Keratinocyte (primary cell): ENCODE results near the gene CBY2. TPM values are rescaled to one million over a fixed set of nuclear protein-coding genes. Genes with fewer than 3 reads are reported as not detected.
A peak's percentile ranks its signal among the peaks of the same experiment; 100 is the strongest.

Experiments used
- DNase-seq: peaks from one replicate; pipeline ENCODE4 v3.0.0-alpha.2; 2011; ENCODE audit warnings: low read depth, missing footprints, low spot score
- FAIRE-seq: peaks from 2 replicates; lab custom pipeline; 2011; peaks lifted over from hg19 to GRCh38; lab: Jason Lieb, UNC
- H2AFZ ChIP-seq: 2 replicates; pipeline ENCODE4 v1.6.0; 2012; ENCODE audit warnings: low read length, control low read depth, inconsistent platforms; ENCODE audit not compliant: control insufficient read depth
- H3K27ac ChIP-seq: 2 replicates; pipeline ENCODE4 v1.5.1; 2011; ENCODE audit warnings: low read length; ENCODE audit not compliant: control insufficient read depth, insufficient read depth
- H3K27me3 ChIP-seq: 3 replicates; pipeline ENCODE4 v1.6.0; 2011; ENCODE audit warnings: low read length; ENCODE audit not compliant: control insufficient read depth, insufficient read depth; ENCODE audit errors: extremely low read depth
- H3K36me3 ChIP-seq, 2 experiments: 2 replicates in 1 of 2; 3 replicates in 1 of 2; pipeline ENCODE4 v1.5.1; 2011; ENCODE audit warnings: low read length in 2 of 2, mild to moderate bottlenecking in 1 of 2; ENCODE audit not compliant: control insufficient read depth in 2 of 2, insufficient read depth in 2 of 2; ENCODE audit errors: extremely low read depth in 1 of 2
- H3K4me1 ChIP-seq: 3 replicates; pipeline ENCODE4 v1.5.1; 2011; ENCODE audit warnings: low read length; ENCODE audit not compliant: control insufficient read depth, insufficient read depth; ENCODE audit errors: extremely low read depth
- H3K4me2 ChIP-seq: 3 replicates; pipeline ENCODE4 v1.6.0; 2011; ENCODE audit warnings: low read depth, low read length; ENCODE audit not compliant: control insufficient read depth, insufficient read depth; ENCODE audit errors: extremely low read depth
- H3K4me3 ChIP-seq, 3 experiments: fragments of 200-600 bp in 1 of 3; sonication (generic) in 1 of 3; 2 replicates in 2 of 3; 3 replicates in 1 of 3; pipeline ENCODE4 v1.5.1; 2011 to 2016; ENCODE audit warnings: low read length in 3 of 3, mild to moderate bottlenecking in 3 of 3, control low read depth in 2 of 3, inconsistent platforms in 1 of 3, low read depth in 1 of 3, mixed read lengths in 1 of 3, mixed run types in 1 of 3, moderate library complexity in 1 of 3; ENCODE audit not compliant: control insufficient read depth in 2 of 3, insufficient read depth in 2 of 3; ENCODE audit errors: extremely low read depth in 1 of 3
- H3K79me2 ChIP-seq: 2 replicates; pipeline ENCODE4 v1.6.0; 2012; ENCODE audit warnings: low read length; ENCODE audit not compliant: control insufficient read depth, insufficient read depth
- H3K9ac ChIP-seq: 3 replicates; pipeline ENCODE4 v1.6.0; 2011; ENCODE audit warnings: low read length; ENCODE audit not compliant: control insufficient read depth, insufficient read depth; ENCODE audit errors: extremely low read depth
- H3K9me1 ChIP-seq: 3 replicates; pipeline ENCODE4 v1.6.0; 2011; ENCODE audit warnings: low read length; ENCODE audit not compliant: control insufficient read depth, insufficient read depth; ENCODE audit errors: extremely low read depth
- H3K9me3 ChIP-seq: 2 replicates; pipeline ENCODE4 v1.5.1; 2012; ENCODE audit warnings: low read depth, low read length; ENCODE audit not compliant: control insufficient read depth
- H4K20me1 ChIP-seq: 3 replicates; pipeline ENCODE4 v1.6.0; 2011; ENCODE audit warnings: low read length; ENCODE audit not compliant: control insufficient read depth, insufficient read depth; ENCODE audit errors: extremely low read depth
- EZH2 ChIP-seq: IDR thresholded peaks from one replicate; pipeline ENCODE4 v1.6.1; 2012; ENCODE audit warnings: inconsistent platforms, mild to moderate bottlenecking, low read length, moderate library complexity
- dilution Hi-C: fragments of 300-500 bp; cut with MboI; formaldehyde crosslinking; loops from one replicate; pipeline ENCODE4 v1.7.0; 2020; ENCODE audit warnings: low sequenced_read_pairs; ENCODE audit not compliant: extremely low pct_ligation_motif_present
- polyA plus RNA-seq, 5 experiments: library from polyadenylated mRNA; depleted of rRNA in 3 of 5; stranded (reverse) in 3 of 5; stranded (forward) in 1 of 5; unstranded in 1 of 5; fragments of >200 nt; gene quantifications; 1 replicate in 1 of 5; 2 replicates in 3 of 5; 3 replicates in 1 of 5; pipeline versions ENCODE4 v1.2.1 to v1.2.3, GENCODE V29; 2011 to 2012; ENCODE audit warnings: missing spikeins in 2 of 5, low read depth in 1 of 5, low replicate concordance in 1 of 5
- TF ChIP-seq, protein P1 (sequence below), 3 experiments: IDR thresholded peaks in 1 of 3; conservative IDR thresholded peaks in 1 of 3; optimal IDR thresholded peaks in 1 of 3; 2 replicates in 2 of 3; 3 replicates in 1 of 3; pipeline versions ENCODE3 to v1.5.1; 2011; ENCODE audit warnings: low read length in 3 of 3, mild to moderate bottlenecking in 3 of 3, moderate library complexity in 2 of 3, control low read depth in 1 of 3, inconsistent platforms in 1 of 3; ENCODE audit not compliant: insufficient read depth in 2 of 3; ENCODE audit errors: extremely low read depth in 1 of 3

CBY2 gene
- polyA plus RNA-seq, 1 donor (not counting 4 experiments of a cell fraction or from before 2014, with no cell fraction given): not detected

DNA sequence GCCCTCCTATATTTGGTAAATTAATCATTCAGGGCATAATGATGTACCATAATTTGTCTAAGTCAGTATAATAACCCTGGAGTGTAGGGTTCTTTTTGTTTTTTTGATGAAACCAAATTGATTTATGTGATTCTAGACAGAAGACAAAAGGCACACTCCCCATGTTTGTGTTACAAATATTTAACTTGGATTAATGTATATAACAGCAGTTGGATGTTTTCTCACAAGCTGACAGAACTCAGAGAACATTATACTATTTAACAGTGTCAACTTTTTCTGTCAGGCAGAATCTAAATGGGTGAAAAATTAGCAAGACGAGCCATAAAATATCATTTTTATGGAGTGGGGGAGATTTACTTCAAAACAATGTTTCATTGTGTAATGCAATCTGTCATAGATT lies 15.2 kb downstream of the CBY2 start:
- dilution Hi-C loops: no loop called here
- no peaks in the 10 kb centered on the region for H3K79me2 ChIP-seq
- H4K20me1 ChIP-seq: no peaks in the 10 kb centered on the region
- no peaks in the 10 kb centered on the region for H3K9me1 ChIP-seq
- no peak overlapping the region for H3K9ac ChIP-seq
- no peaks in the 10 kb centered on the region for H3K4me1 ChIP-seq
- H3K4me2 ChIP-seq: no peak overlapping the region
- H3K27me3 ChIP-seq: peaks cover 9% of the 10 kb centered on the region
- no peak for DNase-seq
- no peak overlapping the region for H3K27ac ChIP-seq
- H3K4me3 ChIP-seq: no peak overlapping the region
- FAIRE-seq: no peak
- TF ChIP-seq, protein P1, sequence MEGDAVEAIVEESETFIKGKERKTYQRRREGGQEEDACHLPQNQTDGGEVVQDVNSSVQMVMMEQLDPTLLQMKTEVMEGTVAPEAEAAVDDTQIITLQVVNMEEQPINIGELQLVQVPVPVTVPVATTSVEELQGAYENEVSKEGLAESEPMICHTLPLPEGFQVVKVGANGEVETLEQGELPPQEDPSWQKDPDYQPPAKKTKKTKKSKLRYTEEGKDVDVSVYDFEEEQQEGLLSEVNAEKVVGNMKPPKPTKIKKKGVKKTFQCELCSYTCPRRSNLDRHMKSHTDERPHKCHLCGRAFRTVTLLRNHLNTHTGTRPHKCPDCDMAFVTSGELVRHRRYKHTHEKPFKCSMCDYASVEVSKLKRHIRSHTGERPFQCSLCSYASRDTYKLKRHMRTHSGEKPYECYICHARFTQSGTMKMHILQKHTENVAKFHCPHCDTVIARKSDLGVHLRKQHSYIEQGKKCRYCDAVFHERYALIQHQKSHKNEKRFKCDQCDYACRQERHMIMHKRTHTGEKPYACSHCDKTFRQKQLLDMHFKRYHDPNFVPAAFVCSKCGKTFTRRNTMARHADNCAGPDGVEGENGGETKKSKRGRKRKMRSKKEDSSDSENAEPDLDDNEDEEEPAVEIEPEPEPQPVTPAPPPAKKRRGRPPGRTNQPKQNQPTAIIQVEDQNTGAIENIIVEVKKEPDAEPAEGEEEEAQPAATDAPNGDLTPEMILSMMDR (optimal IDR thresholded peaks at IDR 0.05 in 1 of 3, IDR thresholded peaks at IDR 0.05 in 1 of 3, conservative IDR thresholded peaks at IDR 0.05 in 1 of 3; ENCODE audit: extremely low read depth in 1 of 3, insufficient read depth in 2 of 3, low read length in 3 of 3): no peak
- TF ChIP-seq EZH2: no peak
- H3K36me3 ChIP-seq: no peaks in the 10 kb centered on the region
- no peak overlapping the region for H2AFZ ChIP-seq
- no peaks in the 10 kb centered on the region for H3K9me3 ChIP-seq

DNA sequence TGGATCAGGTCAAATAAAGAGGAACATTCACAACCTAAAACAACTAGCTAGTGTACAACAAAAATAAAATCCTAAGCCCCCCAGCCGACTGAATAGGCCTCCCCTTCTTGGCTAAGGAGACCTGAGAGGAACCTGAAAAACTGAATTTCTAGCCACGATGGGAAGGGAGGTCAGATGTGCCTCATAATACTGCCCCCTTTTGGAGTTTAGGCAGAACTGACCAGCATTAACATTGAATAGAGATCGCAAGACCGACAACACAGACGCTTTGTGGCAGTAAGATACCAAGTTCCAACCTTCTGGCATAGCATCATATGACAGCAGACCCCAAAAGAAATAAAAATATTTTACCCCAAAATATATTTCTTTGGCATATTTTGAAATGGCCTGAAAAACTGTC lies 15.9 kb downstream of the CBY2 start:
- no peak overlapping the region for H2AFZ ChIP-seq
- peaks cover 9% of the 10 kb centered on the region for H3K27me3 ChIP-seq
- no peaks in the 10 kb centered on the region for H3K9me3 ChIP-seq
- FAIRE-seq (peak; percentile 68), DNase-seq (no peak)
- H3K79me2 ChIP-seq: no peaks in the 10 kb centered on the region
- no peaks in the 10 kb centered on the region for H3K36me3 ChIP-seq
- no peak for TF ChIP-seq EZH2
- TF ChIP-seq, protein P1 (optimal IDR thresholded peaks at IDR 0.05 in 1 of 3, IDR thresholded peaks at IDR 0.05 in 1 of 3, conservative IDR thresholded peaks at IDR 0.05 in 1 of 3; ENCODE audit: extremely low read depth in 1 of 3, insufficient read depth in 2 of 3, low read length in 3 of 3): peak; percentile 71 to 81 (median 72)
- no peak overlapping the region for H3K4me2 ChIP-seq
- no peak overlapping the region for H3K9ac ChIP-seq
- H3K4me3 ChIP-seq: no peak overlapping the region
- H3K9me1 ChIP-seq: no peaks in the 10 kb centered on the region
- no peak overlapping the region for H3K27ac ChIP-seq
- no peaks in the 10 kb centered on the region for H4K20me1 ChIP-seq
- H3K4me1 ChIP-seq: no peaks in the 10 kb centered on the region
- dilution Hi-C loops: no loop called here
